GM19099 (cell line): ENCODE data around the gene MYO1A.

ENCODE experiments used
- POLR2A ChIP-seq: IDR thresholded peaks from 3 replicates; pipeline ENCODE4 v1.6.1; 2011; ENCODE audit warnings: low read depth; ENCODE audit not compliant: insufficient read length; ENCODE audit errors: extremely low read depth

MYO1A gene

DNA sequence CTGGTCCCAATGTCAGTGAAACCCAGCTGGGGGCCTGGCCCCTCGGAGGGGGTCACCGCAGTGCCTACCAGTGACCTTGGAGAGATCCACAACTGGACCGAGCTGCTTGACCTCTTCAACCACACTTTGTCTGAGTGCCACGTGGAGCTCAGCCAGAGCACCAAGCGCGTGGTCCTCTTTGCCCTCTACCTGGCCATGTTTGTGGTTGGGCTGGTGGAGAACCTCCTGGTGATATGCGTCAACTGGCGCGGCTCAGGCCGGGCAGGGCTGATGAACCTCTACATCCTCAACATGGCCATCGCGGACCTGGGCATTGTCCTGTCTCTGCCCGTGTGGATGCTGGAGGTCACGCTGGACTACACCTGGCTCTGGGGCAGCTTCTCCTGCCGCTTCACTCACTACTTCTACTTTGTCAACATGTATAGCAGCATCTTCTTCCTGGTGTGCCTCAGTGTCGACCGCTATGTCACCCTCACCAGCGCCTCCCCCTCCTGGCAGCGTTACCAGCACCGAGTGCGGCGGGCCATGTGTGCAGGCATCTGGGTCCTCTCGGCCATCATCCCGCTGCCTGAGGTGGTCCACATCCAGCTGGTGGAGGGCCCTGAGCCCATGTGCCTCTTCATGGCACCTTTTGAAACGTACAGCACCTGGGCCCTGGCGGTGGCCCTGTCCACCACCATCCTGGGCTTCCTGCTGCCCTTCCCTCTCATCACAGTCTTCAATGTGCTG is 54.6 kb downstream of the MYO1A start:
- no peak for TF ChIP-seq POLR2A

DNA sequence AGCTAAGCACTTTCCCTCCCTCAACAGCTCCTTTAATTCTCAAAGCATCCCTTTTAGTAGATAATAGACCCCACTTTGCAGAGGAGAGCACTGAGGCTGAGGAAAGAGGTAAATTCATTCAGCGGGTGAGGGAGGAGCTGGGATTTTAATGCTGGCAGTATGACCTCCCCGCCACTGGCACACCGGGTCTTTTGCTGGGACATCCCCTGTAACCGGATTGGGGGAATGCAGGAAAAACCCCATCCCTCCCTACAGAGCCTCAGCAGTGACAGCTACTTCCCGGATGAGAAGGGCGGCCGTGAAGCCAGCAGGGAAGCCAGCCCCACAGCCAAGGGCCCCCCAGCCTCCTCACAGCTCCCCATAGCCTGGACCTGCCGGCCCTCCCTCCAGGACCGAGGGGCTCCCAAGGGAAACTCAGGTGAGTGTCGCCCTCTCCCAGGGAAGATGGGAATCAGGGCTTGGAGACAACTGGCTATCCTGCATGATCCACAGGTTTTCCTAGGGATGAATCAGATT is 55.6 kb downstream of the MYO1A start:
- no peak for TF ChIP-seq POLR2A

DNA sequence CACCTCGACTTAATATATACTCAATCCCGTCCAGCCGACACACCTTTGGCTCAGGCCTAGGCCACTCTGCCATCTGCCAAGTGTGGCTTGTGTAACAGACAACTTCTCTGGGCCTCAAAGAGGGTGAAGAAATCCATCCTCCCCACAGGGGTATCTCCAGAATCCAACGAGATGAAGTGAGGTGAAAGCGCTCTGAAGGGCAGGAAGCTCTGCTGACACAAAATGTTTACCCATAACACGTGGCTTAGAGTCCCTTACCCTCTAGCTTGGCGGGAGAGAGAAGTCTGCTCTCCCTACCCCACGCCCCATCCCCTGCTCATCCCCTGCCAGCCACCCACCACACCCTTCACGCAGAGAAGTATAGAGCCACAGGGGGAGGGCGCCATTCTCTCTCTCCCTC is 56.6 kb downstream of the MYO1A start:
- TF ChIP-seq POLR2A = no peak

DNA sequence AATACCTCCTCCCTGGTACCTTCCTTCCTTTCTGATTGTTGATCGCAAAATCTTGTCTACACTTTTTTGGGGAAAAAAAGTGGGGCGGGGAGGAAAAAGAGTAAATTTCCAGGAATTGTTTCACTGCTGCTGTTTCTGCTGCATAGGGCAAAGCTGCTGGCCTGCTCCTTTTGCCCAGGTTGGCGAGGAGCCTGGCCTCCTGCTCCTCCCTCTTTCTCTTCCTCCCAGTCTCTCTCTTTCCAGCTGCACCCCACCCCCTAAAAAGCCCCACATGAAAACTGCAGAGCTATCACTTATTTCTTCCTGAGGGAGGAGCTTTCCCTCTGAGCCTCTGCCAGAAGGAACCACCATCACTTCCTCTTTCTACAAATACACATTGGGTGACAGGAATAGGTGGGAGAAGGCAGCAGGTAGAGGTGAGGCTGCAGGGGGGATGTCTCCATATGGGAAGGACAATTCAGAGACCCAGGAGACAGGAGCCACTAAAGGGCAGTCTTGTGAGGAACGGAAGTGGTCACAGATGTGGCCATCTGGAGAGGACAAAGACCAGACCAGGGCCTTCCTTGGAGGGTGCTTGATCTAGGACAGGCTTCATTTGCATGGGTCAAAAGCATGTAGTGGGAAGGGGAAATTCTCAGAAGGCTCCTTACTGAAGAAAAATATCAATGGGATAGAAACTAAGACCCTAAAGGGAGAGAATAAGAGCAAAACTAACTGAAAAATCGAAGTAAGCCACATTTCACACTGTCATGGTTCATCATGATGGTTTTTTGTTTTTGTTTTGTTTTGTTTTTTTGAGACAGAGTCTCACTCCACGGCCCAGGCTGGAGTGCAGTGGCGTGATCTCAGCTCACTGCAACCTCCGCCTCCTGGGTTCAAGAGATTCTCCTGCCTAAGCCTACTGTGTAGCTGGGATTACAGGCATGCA is 58.3 kb downstream of the MYO1A start:
- no peak for TF ChIP-seq POLR2A

DNA sequence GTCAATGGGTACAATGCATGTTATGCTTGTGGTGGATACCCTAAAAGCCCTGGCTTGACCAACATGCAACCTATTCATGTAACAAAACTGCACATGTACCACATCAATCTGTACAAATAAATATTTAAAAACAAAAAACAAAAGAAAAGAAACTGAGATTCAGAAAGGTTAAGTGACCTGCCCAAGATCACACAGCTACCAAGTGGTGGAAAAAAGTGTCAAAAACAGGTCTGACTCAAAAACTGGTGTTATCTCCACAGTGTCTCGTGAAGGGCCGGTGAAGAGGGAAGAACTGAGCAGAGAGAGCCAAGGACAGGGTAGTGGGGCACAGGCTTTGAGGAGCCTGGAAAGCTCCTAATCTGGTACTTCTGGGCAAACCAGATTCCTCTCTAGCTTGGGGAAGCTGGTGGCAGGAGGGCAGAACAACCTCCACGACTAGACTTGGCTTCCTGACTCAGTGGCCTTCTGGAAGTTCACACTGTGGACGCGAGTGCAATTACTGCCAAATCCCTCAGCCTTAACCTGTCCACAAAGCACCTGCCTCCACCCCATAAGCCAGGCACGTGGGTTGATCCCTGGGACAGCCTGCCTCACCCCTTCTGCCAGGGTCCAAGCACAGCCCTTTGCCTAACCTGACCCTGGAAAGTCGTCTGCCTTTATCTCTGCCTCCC is 59.1 kb downstream of the MYO1A start:
- no peak for TF ChIP-seq POLR2A

DNA sequence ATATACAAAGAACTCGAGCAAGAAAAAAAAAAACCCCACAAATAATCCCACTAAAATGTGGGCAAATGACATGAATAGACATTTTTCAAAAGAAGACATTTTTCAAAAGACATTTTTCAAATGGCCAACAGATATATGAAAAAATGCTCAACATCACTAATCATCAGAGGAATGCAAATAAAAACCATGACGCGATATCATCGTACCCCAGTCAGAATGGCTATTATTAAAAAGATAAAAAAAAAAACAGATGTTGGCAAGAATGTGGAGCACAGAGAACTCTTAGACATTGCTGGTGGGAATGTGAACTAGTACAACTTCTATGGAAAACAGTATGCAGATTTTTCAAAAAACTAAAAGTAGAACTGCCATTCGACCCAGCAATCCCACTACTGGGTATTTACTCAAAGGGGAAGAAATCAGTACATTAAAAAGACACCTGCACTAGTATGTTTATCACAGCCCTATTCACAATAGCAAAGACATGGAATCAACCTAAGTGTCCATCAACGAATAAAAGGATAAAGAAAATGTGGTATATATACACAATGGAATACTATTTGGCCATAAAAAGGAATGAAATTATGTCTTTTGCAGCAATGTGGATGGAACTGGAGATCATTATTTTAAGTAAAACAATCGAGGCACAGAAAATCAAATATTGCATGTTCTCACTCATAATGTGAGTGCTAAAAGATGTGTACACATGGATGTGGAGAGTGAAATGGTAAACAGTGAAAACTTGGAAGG is 59.9 kb downstream of the MYO1A start:
- TF ChIP-seq POLR2A = no peak

DNA sequence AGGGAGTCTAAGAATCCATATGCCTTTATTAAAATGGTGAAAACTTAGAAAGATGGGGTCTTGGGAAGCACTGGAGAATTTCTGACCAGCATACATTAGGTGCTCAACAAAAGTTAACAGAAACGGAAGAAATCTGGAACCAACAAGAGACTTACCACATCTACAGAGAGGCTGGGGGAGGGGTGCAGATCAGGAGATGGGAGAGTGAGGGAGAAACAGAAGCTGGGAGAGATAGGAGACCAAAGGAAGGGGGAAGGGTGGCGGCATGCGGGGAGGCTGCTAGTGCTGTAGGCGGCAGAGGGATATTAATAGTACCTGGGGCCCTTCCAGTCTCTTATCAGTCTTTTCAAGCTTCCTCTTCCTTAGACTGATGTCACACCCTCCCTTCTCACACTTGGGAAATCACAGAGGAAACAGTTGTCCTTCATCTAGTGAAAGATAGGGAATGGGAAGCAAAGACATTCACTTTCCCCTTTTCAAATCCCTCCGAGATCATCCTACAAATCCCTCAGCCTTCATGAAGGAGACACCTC is 61.7 kb downstream of the MYO1A start:
- no peak for TF ChIP-seq POLR2A

DNA sequence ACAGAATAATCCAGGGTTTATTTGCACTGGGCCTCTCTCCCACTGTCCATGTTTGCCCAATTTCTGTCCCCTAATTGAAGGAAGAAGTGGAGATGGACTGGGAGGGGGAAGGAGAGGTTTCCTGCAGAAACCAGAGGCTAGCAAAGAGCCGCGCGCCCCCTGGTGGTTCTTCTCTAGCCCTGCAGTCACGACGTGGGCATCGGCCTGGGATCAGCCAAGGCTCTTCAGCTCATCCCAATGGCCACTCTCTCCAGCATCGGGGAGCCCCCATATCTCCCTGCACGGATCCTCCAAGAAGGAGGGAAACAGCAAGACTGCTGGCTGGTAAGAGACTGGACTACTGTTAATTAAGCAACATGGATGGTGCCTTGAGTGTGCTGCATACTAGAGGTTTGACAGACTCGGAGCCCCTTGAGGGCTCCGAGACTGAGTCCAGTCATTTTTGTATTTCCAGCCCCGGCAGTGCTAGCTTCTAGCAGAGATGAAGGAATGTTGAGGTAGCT is 62.3 kb downstream of the MYO1A start:
- TF ChIP-seq POLR2A = no peak

DNA sequence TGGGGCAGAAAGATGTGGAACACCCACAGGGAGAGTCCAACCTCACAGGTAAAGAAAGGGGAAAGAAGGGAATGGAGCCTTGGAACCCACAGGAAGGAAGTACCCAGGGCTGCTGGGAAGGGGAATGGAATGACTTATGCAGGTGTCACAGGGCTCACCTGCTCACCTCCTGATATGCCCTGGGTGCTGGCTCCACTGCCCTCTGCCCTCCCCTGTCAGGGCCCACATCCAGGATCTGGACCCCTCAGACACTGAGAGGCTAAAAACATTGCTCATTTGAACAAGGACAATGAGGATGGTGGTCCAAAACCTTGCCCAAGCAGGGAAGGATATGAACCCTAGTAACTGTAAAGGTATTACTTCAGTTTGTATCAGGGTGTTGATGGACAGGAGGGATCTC is 62.9 kb downstream of the MYO1A start:
- TF ChIP-seq POLR2A = no peak

DNA sequence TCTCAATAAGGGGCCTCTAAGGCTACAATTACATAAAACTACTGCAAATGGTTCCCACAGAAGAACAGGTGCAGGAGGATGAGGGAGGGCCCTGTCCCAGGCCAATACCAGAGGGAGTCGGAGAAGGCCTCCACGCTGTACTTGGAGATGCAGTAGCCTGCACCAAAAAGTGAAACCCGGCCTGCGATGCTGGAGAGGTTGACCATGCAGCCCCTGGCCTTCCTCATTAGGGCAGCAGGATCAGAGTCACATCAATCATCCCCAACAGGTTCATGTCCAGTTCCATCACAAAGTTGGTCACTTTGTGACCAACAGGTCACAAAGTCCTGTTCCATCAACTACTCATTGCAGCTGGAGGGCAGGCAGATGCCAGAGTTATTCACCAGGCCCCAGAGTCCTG is 66.5 kb downstream of the MYO1A start:
- no peak for TF ChIP-seq POLR2A

DNA sequence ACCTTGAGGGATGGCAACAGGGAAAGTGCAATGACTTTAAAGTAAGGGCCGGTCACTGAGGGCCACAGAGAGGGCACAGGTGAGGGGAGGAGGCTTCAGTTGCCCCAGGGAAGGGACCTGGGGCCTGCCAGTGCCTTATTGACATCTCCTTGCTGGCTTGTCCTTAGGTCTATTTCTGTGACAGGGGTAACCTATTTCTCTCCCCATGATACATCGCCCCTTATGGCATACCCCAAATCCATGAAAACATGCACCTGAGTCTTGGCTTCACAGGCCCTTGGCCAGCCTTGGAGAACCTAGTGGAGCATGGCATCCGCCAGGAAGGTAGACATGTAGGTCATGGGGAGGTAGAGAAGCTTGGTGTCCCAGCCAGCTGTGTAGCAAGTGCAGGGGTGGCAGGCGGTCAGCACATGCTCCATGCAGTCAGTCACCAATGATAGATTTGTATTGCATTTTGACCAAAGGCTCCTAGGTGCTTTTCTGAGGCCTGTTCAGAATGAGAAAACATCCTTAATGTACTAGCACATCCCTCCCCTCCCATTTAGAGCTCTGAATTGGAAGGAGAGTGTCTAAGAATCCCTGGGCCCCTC is 68.9 kb downstream of the MYO1A start:
- no peak for TF ChIP-seq POLR2A

DNA sequence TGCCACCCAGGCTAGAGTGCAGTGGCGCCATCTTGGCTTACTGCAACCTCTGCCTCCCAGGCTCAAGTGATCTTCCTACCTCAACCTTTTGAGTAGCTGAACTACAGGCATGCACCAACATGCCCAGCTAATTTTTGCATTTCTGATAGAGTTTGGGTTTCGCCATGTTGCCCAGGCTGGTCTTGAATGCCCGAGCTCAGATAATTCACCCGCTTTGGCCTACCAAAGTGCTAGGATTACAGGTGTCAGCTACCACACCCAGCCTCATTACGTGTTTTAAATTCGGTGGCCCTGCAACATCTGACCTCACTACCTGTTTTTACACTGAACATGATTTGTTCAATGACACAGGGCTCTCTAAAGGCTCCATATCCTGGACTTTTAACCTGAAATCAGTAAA is 69.7 kb downstream of the MYO1A start:
- TF ChIP-seq POLR2A = no peak

DNA sequence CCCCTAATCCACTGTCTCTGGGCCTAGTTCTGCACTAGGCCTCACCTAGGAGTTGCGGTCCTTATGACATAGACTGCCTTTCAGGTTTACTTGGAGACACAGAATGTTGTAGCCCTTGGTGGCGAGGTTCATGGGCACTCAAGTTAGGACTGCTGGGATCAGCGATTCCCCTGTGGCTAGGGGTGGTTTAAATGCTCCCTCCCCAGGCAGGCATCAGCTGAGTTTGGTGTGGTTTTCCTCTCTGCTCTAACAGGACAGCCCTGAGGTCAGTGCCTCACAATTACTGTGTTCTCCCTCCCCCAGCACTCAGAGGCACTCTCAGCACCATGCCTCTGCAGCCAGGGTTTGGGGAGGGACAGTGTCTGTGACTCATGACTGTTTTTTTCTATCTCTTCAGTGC is 70.3 kb downstream of the MYO1A start:
- TF ChIP-seq POLR2A = no peak
